ENCODE measurements around the gene CCDC83. TPM values are rescaled to one million over a fixed set of nuclear protein-coding genes. Genes with fewer than 3 reads are reported as not detected.

CCDC83 gene
- total and polyA plus RNA-seq, 9 of the 15 experiments (the other 6 are each of a cell fraction or from before 2014, with no cell fraction given), result not detected

DNA sequence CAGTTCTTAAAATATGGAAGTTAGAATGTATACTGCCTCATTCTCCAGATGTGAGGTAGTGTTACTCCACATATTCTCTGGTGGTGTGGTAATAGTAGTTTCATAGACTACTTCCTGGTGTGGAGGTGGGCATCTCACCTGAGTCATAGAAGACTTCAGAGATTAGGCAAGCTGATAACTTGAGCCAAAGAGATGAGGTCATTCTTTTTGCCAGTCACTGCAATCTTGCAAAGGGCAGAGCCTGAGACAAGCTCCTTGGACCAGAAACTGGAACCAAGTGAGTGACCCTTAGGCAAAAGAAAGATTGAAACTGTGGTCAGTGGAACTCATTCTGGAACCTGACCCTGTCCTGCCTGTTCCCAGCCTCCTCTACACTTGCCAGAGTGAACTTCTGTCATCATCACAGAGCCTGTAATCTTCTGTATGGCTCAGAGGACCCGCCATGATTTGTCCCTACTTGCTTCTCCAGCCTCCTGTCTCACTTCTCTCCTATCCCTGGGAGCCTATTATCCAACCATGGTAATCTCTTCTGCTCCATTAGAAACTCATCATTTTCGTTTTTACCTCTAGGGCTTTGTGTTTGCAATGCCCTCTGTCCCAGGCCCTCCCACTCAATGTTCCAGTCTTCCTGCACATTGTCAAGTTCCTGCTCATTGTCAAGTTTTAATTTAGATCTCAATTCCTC lies 10.6 kb upstream of the CCDC83 start (continued):
- TF ChIP-seq MGA (IDR thresholded peaks at IDR 0.05) (no peak), SLC30A9 (CRISPR knock-in tag; IDR thresholded peaks at IDR 0.05) (no peak), MLLT1 (IDR thresholded peaks at IDR 0.05) (no peak)

Data from K562 (cell line).